HEK293T (cell line): ENCODE measurements around the gene RAPGEF1.

Experiments
- CTCF ChIA-PET: fragments of 350-600 bp; formaldehyde crosslinking; extraction: SDS; loops from one replicate; lab custom pipeline; 2021; ENCODE audit warnings: antibody characterized with exemption, inconsistent platforms; lab: Yijun Ruan, JAX
- POLR2A ChIA-PET: fragments of 350-600 bp; formaldehyde crosslinking; extraction: SDS; loops from one replicate; lab custom pipeline; 2020; ENCODE audit warnings: antibody characterized with exemption, inconsistent platforms; lab: Yijun Ruan, JAX
- DNase-seq: peaks from one replicate; pipeline ENCODE4 v3.0.0; 2012; ENCODE audit warnings: mixed read lengths; ENCODE audit errors: extremely low spot score
- ARNT ChIP-seq: fragments of 450-650 bp; IDR thresholded peaks from 2 replicates; pipeline ENCODE4 v1.6.1; 2017; ENCODE audit warnings: mild to moderate bottlenecking
- BHLHE40 ChIP-seq: fragments of 450-650 bp; IDR thresholded peaks from 2 replicates; pipeline ENCODE4 v1.6.1; 2016; ENCODE audit warnings: mild to moderate bottlenecking, moderate library complexity, borderline replicate concordance
- CTBP1 ChIP-seq: fragments of 450-650 bp; IDR thresholded peaks from 2 replicates; pipeline ENCODE4 v1.6.1; 2016; ENCODE audit warnings: borderline replicate concordance
- ELF4 ChIP-seq: fragments of 450-650 bp; IDR thresholded peaks from 2 replicates; pipeline ENCODE4 v1.6.1; 2017; ENCODE audit warnings: antibody characterized with exemption
- FOXA1 ChIP-seq: fragments of 450-650 bp; IDR thresholded peaks from 2 replicates; pipeline ENCODE4 v1.6.1; 2016; ENCODE audit warnings: mild to moderate bottlenecking
- FOXK2 ChIP-seq: fragments of 450-650 bp; IDR thresholded peaks from 2 replicates; pipeline ENCODE4 v1.6.1; 2016; ENCODE audit warnings: mild to moderate bottlenecking
- FOXM1 ChIP-seq: fragments of 450-650 bp; IDR thresholded peaks from 2 replicates; pipeline ENCODE4 v1.6.1; 2017; ENCODE audit warnings: mild to moderate bottlenecking, borderline replicate concordance
- HDGF ChIP-seq: fragments of 450-650 bp; IDR thresholded peaks from 2 replicates; pipeline ENCODE4 v1.6.1; 2017; ENCODE audit warnings: antibody characterized with exemption, borderline replicate concordance
- L3MBTL2 ChIP-seq: fragments of 450-650 bp; conservative IDR thresholded peaks from 2 replicates; pipeline ENCODE4 v1.6.1; 2016; ENCODE audit warnings: mild to moderate bottlenecking
- LEF1 ChIP-seq: fragments of 450-650 bp; IDR thresholded peaks from 2 replicates; pipeline ENCODE4 v1.6.1; 2017; ENCODE audit warnings: mild to moderate bottlenecking, borderline replicate concordance
- NFRKB ChIP-seq: fragments of 450-650 bp; IDR thresholded peaks from 2 replicates; pipeline ENCODE4 v1.6.1; 2016; ENCODE audit warnings: mild to moderate bottlenecking, moderate library complexity
- PKNOX1 ChIP-seq: fragments of 450-650 bp; IDR thresholded peaks from 2 replicates; pipeline ENCODE4 v1.6.1; 2016
- SP1 ChIP-seq: fragments of 450-650 bp; IDR thresholded peaks from 2 replicates; pipeline ENCODE4 v1.6.1; 2017
- SUZ12 ChIP-seq: fragments of 450-650 bp; IDR thresholded peaks from 2 replicates; pipeline ENCODE4 v1.6.1; 2016; ENCODE audit warnings: mild to moderate bottlenecking
- TARDBP ChIP-seq: fragments of 450-650 bp; IDR thresholded peaks from 2 replicates; pipeline ENCODE4 v1.6.1; 2016
- ZNF384 ChIP-seq: fragments of 450-650 bp; IDR thresholded peaks from 2 replicates; pipeline ENCODE4 v1.6.1; 2016

RAPGEF1 gene

GRCh38 chr9:131706608-131706970 is 33.3 kb downstream of the RAPGEF1 start:
- ChIA-PET CTCF (no interaction called here), POLR2A (no interaction called here)
- TF ChIP-seq L3MBTL2 (no peak), SP1 (no peak), PKNOX1 (no peak), CTBP1 (no peak), FOXM1 (no peak), LEF1 (no peak), SUZ12 (no peak), FOXK2 (no peak), BHLHE40 (no peak), NFRKB (no peak), ELF4 (no peak)
- DNase-seq = no peak

GRCh38 chr9:131704988-131705387 is 34.9 kb downstream of the RAPGEF1 start:
- no peak for DNase-seq
- ChIA-PET CTCF (no interaction called here), POLR2A (no interaction called here)
- no peak for TF ChIP-seq BHLHE40

GRCh38 chr9:131704141-131704983 is 35.5 kb downstream of the RAPGEF1 start:
- ChIA-PET POLR2A (no interaction called here), CTCF (no interaction called here)

GRCh38 chr9:131703697-131704096 is 36.2 kb downstream of the RAPGEF1 start:
- POLR2A ChIA-PET = no interaction called here
- TF ChIP-seq CTBP1 (no peak), FOXA1 (no peak), SUZ12 (no peak), SP1 (no peak), NFRKB (no peak), LEF1 (no peak), PKNOX1 (no peak), FOXM1 (no peak), ELF4 (no peak), FOXK2 (no peak), BHLHE40 (no peak), L3MBTL2 (no peak), TARDBP (no peak), HDGF (no peak), ARNT (no peak), ZNF384 (no peak)
- CTCF ChIA-PET = no interaction called here
- no peak for DNase-seq

More at GRCh38 chr9:131704141-131704983, 35.5 kb downstream of the RAPGEF1 start:
- no peak for DNase-seq
- no peak for TF ChIP-seq ARNT

GRCh38 chr9:131702911-131703310 is 37.0 kb downstream of the RAPGEF1 start:
- TF ChIP-seq ARNT = no peak
- no peak for TF ChIP-seq FOXK2
- no peak for TF ChIP-seq L3MBTL2
- TF ChIP-seq ZNF384 = no peak
- TF ChIP-seq SUZ12 = no peak
- no peak for TF ChIP-seq ELF4
- TF ChIP-seq TARDBP = no peak
- no peak for TF ChIP-seq LEF1
- TF ChIP-seq CTBP1 = no peak
- no peak for TF ChIP-seq PKNOX1
- ChIA-PET CTCF (no interaction called here), POLR2A (no interaction called here)
- DNase-seq = no peak

GRCh38 chr9:131701789-131702337 is 38.0 kb downstream of the RAPGEF1 start:
- CTCF ChIA-PET = interaction anchor here (0.6 kb wide), 1 partner anchor 52 kb away, joined by 3 read pairs; no protein-coding TSS in a partner anchor
- no peak for DNase-seq

More at GRCh38 chr9:131701789-131702337, 38.0 kb downstream of the RAPGEF1 start:
- POLR2A ChIA-PET = no interaction called here
- TF ChIP-seq FOXK2 (no peak), HDGF (no peak), NFRKB (no peak), CTBP1 (no peak), ELF4 (no peak), PKNOX1 (no peak), ZNF384 (no peak), ARNT (no peak)
